Superior temporal gyrus (tissue), 1 donor: Measurements from ENCODE around the gene SHCBP1L.
"Not testable (repeated sequence)": the region's sequence is repeated elsewhere in the genome, so short reads cannot be mapped to it uniquely, and the experiment has no call there.

Experiments used
- DNase-seq: peaks from one replicate; pipeline ENCODE4 v3.0.0-alpha.2; 2016; ENCODE audit errors: extremely low spot score

SHCBP1L gene

GRCh38 chr1:182965096-182965495 is 12.1 kb upstream of the SHCBP1L start:
- no peak for DNase-seq

- DNase-seq: peak; percentile 84
Measured at GRCh38 chr1:182962554-182963115, 9.7 kb upstream of the SHCBP1L start.

- no peak for DNase-seq
Measured at GRCh38 chr1:182960046-182960445, 7.1 kb upstream of the SHCBP1L start.

- no peak for DNase-seq
Measured at GRCh38 chr1:182957902-182958395, 5.0 kb upstream of the SHCBP1L start.

GRCh38 chr1:182956708-182957365 is 3.9 kb upstream of the SHCBP1L start:
- DNase-seq: no peak

- no peak for DNase-seq
Measured at GRCh38 chr1:182955596-182956588, 2.9 kb upstream of the SHCBP1L start.

- no peak for DNase-seq
Measured at GRCh38 chr1:182953826-182954225, 860 bp upstream of the SHCBP1L start.

GRCh38 chr1:182943336-182943735 is 9.6 kb downstream of the SHCBP1L start:
- DNase-seq: not testable (repeated sequence)

- not testable (repeated sequence) for DNase-seq
Measured at GRCh38 chr1:182942145-182942544, 10.8 kb downstream of the SHCBP1L start.

- DNase-seq: no peak
Measured at GRCh38 chr1:182939413-182939812, 13.6 kb downstream of the SHCBP1L start.

GRCh38 chr1:182935716-182936115 is 17.2 kb downstream of the SHCBP1L start:
- no peak for DNase-seq

- DNase-seq: no peak
Measured at GRCh38 chr1:182930985-182931384, 22.0 kb downstream of the SHCBP1L start.

- DNase-seq: no peak
Measured at GRCh38 chr1:182927693-182928433, 25.1 kb downstream of the SHCBP1L start.

- DNase-seq: no peak
Measured at GRCh38 chr1:182925661-182926060, 27.3 kb downstream of the SHCBP1L start.

- no peak for DNase-seq
Measured at GRCh38 chr1:182917378-182917777, 35.6 kb downstream of the SHCBP1L start.

GRCh38 chr1:182913401-182913800 is 39.6 kb downstream of the SHCBP1L start:
- DNase-seq: no peak

- DNase-seq: no peak
Measured at GRCh38 chr1:182910143-182910542, 42.8 kb downstream of the SHCBP1L start.

GRCh38 chr1:182909578-182909977 is 43.4 kb downstream of the SHCBP1L start:
- DNase-seq: no peak

- DNase-seq: no peak
Measured at GRCh38 chr1:182905321-182905720, 47.6 kb downstream of the SHCBP1L start.

GRCh38 chr1:182901946-182902345 is 51.0 kb downstream of the SHCBP1L start:
- DNase-seq: not testable (repeated sequence)

GRCh38 chr1:182897696-182898095 is 55.3 kb downstream of the SHCBP1L start:
- no peak for DNase-seq
